HG03342 (cell line): ENCODE data around the gene TCF15.
"Not testable (repeated sequence)": the region's sequence is repeated elsewhere in the genome, so short reads cannot be mapped to it uniquely, and the experiment has no call there.

Experiments
- ATAC-seq: cut with Tn5 transposase; IDR thresholded peaks from one replicate; pipeline ENCODE4 v1.9.1; 2021; ENCODE audit warnings: mild to moderate bottlenecking, moderate library complexity; ENCODE audit not compliant: unreplicated experiment

TCF15 gene

GRCh38 chr20:584161-584970 lies 25.7 kb downstream of the TCF15 start:
- ATAC-seq = no peak

- ATAC-seq = no peak
Observed at GRCh38 chr20:582204-582603, 27.9 kb downstream of the TCF15 start.

GRCh38 chr20:578940-579690 lies 31.0 kb downstream of the TCF15 start:
- ATAC-seq = not testable (repeated sequence)

GRCh38 chr20:577167-577791 lies 32.8 kb downstream of the TCF15 start:
- ATAC-seq = no peak

- ATAC-seq = no peak
Observed at GRCh38 chr20:576156-576555, 34.0 kb downstream of the TCF15 start.

GRCh38 chr20:575230-575629 lies 34.9 kb downstream of the TCF15 start:
- no peak for ATAC-seq

- ATAC-seq = no peak
Observed at GRCh38 chr20:574297-574942, 35.7 kb downstream of the TCF15 start.

GRCh38 chr20:573414-574296 lies 36.5 kb downstream of the TCF15 start:
- no peak for ATAC-seq

GRCh38 chr20:572727-573126 lies 37.4 kb downstream of the TCF15 start:
- no peak for ATAC-seq

GRCh38 chr20:571754-572441 lies 38.2 kb downstream of the TCF15 start:
- ATAC-seq = no peak

- ATAC-seq = no peak
Observed at GRCh38 chr20:568673-569415, 41.3 kb downstream of the TCF15 start.

- no peak for ATAC-seq
Observed at GRCh38 chr20:568097-568652, 41.9 kb downstream of the TCF15 start.

GRCh38 chr20:564192-564591 lies 45.9 kb downstream of the TCF15 start:
- ATAC-seq = no peak

- no peak for ATAC-seq
Observed at GRCh38 chr20:563187-563586, 46.9 kb downstream of the TCF15 start.

- ATAC-seq = no peak
Observed at GRCh38 chr20:562232-562897, 47.7 kb downstream of the TCF15 start.

- ATAC-seq = no peak
Observed at GRCh38 chr20:561437-562231, 48.5 kb downstream of the TCF15 start.

- no peak for ATAC-seq
Observed at GRCh38 chr20:560680-561079, 49.4 kb downstream of the TCF15 start.
